Fibroblast of lung (primary cell): ENCODE measurements around the gene SLC26A2.

Source experiments
- CTCF ChIP-seq, 2 donors: IDR thresholded peaks in 1 of 2; conservative IDR thresholded peaks in 1 of 2; 1 replicate in 1 of 2; 2 replicates in 1 of 2; pipeline ENCODE4 v1.5.1; 2011 to 2012; ENCODE audit warnings: low read length in 2 of 2, control low read depth in 1 of 2, inconsistent platforms in 1 of 2, low read depth in 1 of 2, mild to moderate bottlenecking in 1 of 2
- EZH2 ChIP-seq: IDR thresholded peaks from 2 replicates; pipeline ENCODE4 v1.5.1; 2012; ENCODE audit warnings: low read length, control low read depth, mild to moderate bottlenecking; ENCODE audit errors: missing control alignments

GRCh38 chr5:150022681-150023080, 62.1 kb downstream of the SLC26A2 start:
- TF ChIP-seq CTCF (conservative IDR thresholded peaks at IDR 0.05 in 1 of 2, IDR thresholded peaks at IDR 0.05 in 1 of 2; ENCODE audit: low read depth in 1 of 2, low read length in 2 of 2) (no peak), EZH2 (no peak)
